GM23338 (cell line): ENCODE data around the gene DNAJC9. TPM values are rescaled to one million over a fixed set of nuclear protein-coding genes. Genes with fewer than 3 reads are reported as not detected.

Experiments used
- ATAC-seq: fragments of 200-7000 bp; cut with Tn5 transposase; 3 replicates; pipeline ENCODE4 v1.9.1; 2020
- DNase-seq: peaks from one replicate; pipeline ENCODE4 v3.0.0-alpha.2; 2015; ENCODE audit warnings: low spot score
- H2AFZ ChIP-seq: fragments of 200-600 bp; sonication (generic); 2 replicates; pipeline ENCODE4 v1.8.0; 2016; ENCODE audit warnings: antibody characterized with exemption, mild to moderate bottlenecking, moderate library complexity
- H3F3A ChIP-seq: fragments of 200-600 bp; sonication (generic); replicated peaks from 2 replicates; pipeline ENCODE4 v1.8.0; 2017; ENCODE audit warnings: antibody characterized with exemption, mixed run types, low read depth
- H3K27ac ChIP-seq: fragments of 200-600 bp; sonication (generic); 2 replicates; pipeline ENCODE4 v1.6.1; 2016; ENCODE audit warnings: low read depth
- H3K27me3 ChIP-seq: fragments of 200-600 bp; sonication (generic); 2 replicates; pipeline ENCODE4 v1.8.0; 2016; ENCODE audit warnings: mild to moderate bottlenecking, mixed run types, moderate library complexity; ENCODE audit not compliant: insufficient read depth
- H3K36me3 ChIP-seq: fragments of 200-600 bp; sonication (generic); 2 replicates; pipeline ENCODE4 v1.8.0; 2016; ENCODE audit warnings: mild to moderate bottlenecking; ENCODE audit not compliant: insufficient read depth
- H3K4me1 ChIP-seq: fragments of 200-600 bp; sonication (generic); 2 replicates; pipeline ENCODE4 v1.8.0; 2016; ENCODE audit warnings: mild to moderate bottlenecking, moderate library complexity; ENCODE audit not compliant: insufficient read depth
- H3K4me2 ChIP-seq: fragments of 200-600 bp; sonication (generic); 2 replicates; pipeline ENCODE4 v1.7.1; 2017; ENCODE audit warnings: mixed run types
- H3K4me3 ChIP-seq: fragments of 200-600 bp; sonication (generic); 2 replicates; pipeline ENCODE4 v1.6.1; 2016; ENCODE audit warnings: mixed run types
- H3K79me2 ChIP-seq: fragments of 200-600 bp; sonication (generic); replicated peaks from 2 replicates; pipeline ENCODE4 v1.8.0; 2017; ENCODE audit warnings: mild to moderate bottlenecking; ENCODE audit not compliant: insufficient read depth
- H3K9me2 ChIP-seq: fragments of 200-600 bp; sonication (generic); 2 replicates; pipeline ENCODE4 v1.8.0; 2017; ENCODE audit not compliant: insufficient read depth
- H4K20me1 ChIP-seq: fragments of 200-600 bp; sonication (generic); replicated peaks from 2 replicates; pipeline ENCODE4 v1.8.0; 2017; ENCODE audit warnings: mild to moderate bottlenecking; ENCODE audit not compliant: insufficient read depth
- H3K27ac Mint-ChIP-seq: 2 replicates; pipeline ENCODE4 v1.8.0; 2020; ENCODE audit warnings: inconsistent platforms, mild to moderate bottlenecking, moderate library complexity, mixed read lengths
- H3K27me3 Mint-ChIP-seq: 3 replicates; pipeline ENCODE4 v1.8.0; 2022; ENCODE audit warnings: low read depth, mild to moderate bottlenecking, moderate library complexity, mixed read lengths, inconsistent platforms; ENCODE audit not compliant: insufficient read depth, poor library complexity
- H3K36me3 Mint-ChIP-seq: 3 replicates; pipeline ENCODE4 v1.8.0; 2021; ENCODE audit warnings: low read depth, mild to moderate bottlenecking, inconsistent platforms, moderate library complexity, mixed read lengths
- H3K4me1 Mint-ChIP-seq: 3 replicates; pipeline ENCODE4 v1.8.0; 2020; ENCODE audit warnings: mild to moderate bottlenecking, inconsistent platforms, mixed read lengths
- H3K4me3 Mint-ChIP-seq: 3 replicates; pipeline ENCODE4 v1.8.0; 2021; ENCODE audit warnings: moderate library complexity, mild to moderate bottlenecking, inconsistent platforms, mixed read lengths
- H3K9me3 Mint-ChIP-seq: 3 replicates; pipeline ENCODE4 v1.8.0; 2020; ENCODE audit warnings: moderate library complexity, mild to moderate bottlenecking, inconsistent platforms, mixed read lengths
- CREB1 ChIP-seq: fragments of 250-450 bp; sonication (Bioruptor Pico); IDR thresholded peaks from 2 replicates; pipeline ENCODE4 v1.5.0; 2020; ENCODE audit warnings: low read depth, mild to moderate bottlenecking, moderate library complexity
- EZH2phosphoT487 ChIP-seq: fragments of 200-600 bp; sonication (generic); IDR thresholded peaks from one replicate; pipeline ENCODE4 v1.8.1; 2018; ENCODE audit warnings: antibody characterized with exemption; ENCODE audit not compliant: unreplicated experiment
- NANOG ChIP-seq: IDR thresholded peaks from 2 replicates; pipeline ENCODE4 v1.6.1; 2016; ENCODE audit warnings: antibody characterized with exemption, borderline replicate concordance
- POLR2AphosphoS5 ChIP-seq: IDR thresholded peaks from 2 replicates; pipeline ENCODE4 v1.6.1; 2016; ENCODE audit warnings: antibody characterized with exemption, low read depth
- ZNF114 ChIP-seq: fragments of 250-450 bp; sonication (Bioruptor Pico); IDR thresholded peaks from 2 replicates; pipeline ENCODE4 v1.5.0; 2020; ENCODE audit warnings: mild to moderate bottlenecking, moderate library complexity
- ZNF331 ChIP-seq: fragments of 250-450 bp; sonication (Bioruptor Pico); IDR thresholded peaks from 2 replicates; pipeline ENCODE4 v1.5.0; 2020; ENCODE audit warnings: low read depth, mild to moderate bottlenecking, moderate library complexity
- polyA plus RNA-seq: library from polyadenylated mRNA; unstranded; fragments of >200 nt; fragmentation: Nextera tagmentation; extraction: Ambion mirVana; gene quantifications from 2 replicates; pipeline ENCODE4 v1.2.1, GENCODE V29; 2016
- total RNA-seq: library from RNA; depleted of rRNA; stranded (reverse); fragments of >200 nt; shearing (Covaris generic); gene quantifications from 2 replicates; pipeline ENCODE4 v1.2.3, GENCODE V29; 2014
- TF ChIP-seq, protein P1 (sequence below): IDR thresholded peaks from one replicate; pipeline ENCODE4 v1.6.1; 2018; ENCODE audit warnings: antibody characterized with exemption; ENCODE audit not compliant: unreplicated experiment
- TF ChIP-seq, protein P2 (sequence below): IDR thresholded peaks from 2 replicates; pipeline ENCODE4 v1.6.1; 2016; ENCODE audit warnings: antibody characterized with exemption
- TF ChIP-seq, protein P3 (sequence below), 2 experiments: fragments of 200-600 bp in 1 of 2; sonication (generic) in 1 of 2; conservative IDR thresholded peaks; 2 replicates each; pipeline versions ENCODE4 v1.5.1 to v1.6.1; 2016 to 2017; ENCODE audit warnings: antibody characterized with exemption in 2 of 2, low read depth in 2 of 2, mild to moderate bottlenecking in 2 of 2, moderate library complexity in 1 of 2
- TF ChIP-seq, protein P4 (sequence below): fragments of 250-450 bp; sonication (Bioruptor Pico); IDR thresholded peaks from 2 replicates; pipeline ENCODE4 v1.5.0; 2020; ENCODE audit warnings: mild to moderate bottlenecking, moderate library complexity

DNAJC9 gene
- total and polyA plus RNA-seq, 2 experiments from 2014 or later, result 31.0 to 33.2 TPM

DNA sequence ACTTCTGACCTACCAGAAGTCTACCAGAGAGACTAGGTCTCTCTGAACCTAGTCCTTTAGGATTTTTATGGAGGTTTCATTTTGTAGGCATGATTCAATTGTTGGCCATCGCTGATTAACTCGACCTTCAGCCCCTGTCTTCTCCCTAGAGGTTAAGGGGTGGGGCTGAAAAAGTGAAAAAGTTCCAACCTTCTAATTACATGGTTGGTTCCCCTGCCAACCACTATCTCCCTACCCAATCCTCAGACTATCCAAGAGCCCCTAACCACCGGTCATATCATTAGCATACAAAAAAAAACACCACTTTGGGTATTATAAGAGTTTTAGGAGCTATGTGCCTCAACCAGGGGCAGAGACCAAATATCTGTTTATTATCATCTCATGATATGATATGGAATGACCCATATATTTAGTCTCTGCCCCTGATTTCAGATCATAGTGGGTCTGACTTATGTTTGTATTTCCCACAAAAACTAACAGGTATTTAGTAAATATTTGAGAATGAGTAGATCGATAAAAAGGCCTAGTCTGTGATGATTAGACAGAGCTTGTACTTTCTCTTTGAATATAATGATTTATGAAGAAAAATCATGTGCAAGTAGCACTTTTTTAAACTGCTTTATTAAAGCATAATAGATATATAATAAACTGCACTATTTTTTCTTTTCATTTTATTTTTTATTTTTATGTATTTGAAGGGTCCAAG lies 35.8 kb downstream of the DNAJC9 start (continued):
- TF ChIP-seq, protein P1, sequence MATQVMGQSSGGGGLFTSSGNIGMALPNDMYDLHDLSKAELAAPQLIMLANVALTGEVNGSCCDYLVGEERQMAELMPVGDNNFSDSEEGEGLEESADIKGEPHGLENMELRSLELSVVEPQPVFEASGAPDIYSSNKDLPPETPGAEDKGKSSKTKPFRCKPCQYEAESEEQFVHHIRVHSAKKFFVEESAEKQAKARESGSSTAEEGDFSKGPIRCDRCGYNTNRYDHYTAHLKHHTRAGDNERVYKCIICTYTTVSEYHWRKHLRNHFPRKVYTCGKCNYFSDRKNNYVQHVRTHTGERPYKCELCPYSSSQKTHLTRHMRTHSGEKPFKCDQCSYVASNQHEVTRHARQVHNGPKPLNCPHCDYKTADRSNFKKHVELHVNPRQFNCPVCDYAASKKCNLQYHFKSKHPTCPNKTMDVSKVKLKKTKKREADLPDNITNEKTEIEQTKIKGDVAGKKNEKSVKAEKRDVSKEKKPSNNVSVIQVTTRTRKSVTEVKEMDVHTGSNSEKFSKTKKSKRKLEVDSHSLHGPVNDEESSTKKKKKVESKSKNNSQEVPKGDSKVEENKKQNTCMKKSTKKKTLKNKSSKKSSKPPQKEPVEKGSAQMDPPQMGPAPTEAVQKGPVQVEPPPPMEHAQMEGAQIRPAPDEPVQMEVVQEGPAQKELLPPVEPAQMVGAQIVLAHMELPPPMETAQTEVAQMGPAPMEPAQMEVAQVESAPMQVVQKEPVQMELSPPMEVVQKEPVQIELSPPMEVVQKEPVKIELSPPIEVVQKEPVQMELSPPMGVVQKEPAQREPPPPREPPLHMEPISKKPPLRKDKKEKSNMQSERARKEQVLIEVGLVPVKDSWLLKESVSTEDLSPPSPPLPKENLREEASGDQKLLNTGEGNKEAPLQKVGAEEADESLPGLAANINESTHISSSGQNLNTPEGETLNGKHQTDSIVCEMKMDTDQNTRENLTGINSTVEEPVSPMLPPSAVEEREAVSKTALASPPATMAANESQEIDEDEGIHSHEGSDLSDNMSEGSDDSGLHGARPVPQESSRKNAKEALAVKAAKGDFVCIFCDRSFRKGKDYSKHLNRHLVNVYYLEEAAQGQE, result no peak
- TF ChIP-seq ZNF331 (no peak), ZNF114 (CRISPR knock-in tag) (no peak), NANOG (no peak), CREB1 (CRISPR knock-in tag) (no peak), EZH2phosphoT487 (no peak)
- TF ChIP-seq, protein P2, sequence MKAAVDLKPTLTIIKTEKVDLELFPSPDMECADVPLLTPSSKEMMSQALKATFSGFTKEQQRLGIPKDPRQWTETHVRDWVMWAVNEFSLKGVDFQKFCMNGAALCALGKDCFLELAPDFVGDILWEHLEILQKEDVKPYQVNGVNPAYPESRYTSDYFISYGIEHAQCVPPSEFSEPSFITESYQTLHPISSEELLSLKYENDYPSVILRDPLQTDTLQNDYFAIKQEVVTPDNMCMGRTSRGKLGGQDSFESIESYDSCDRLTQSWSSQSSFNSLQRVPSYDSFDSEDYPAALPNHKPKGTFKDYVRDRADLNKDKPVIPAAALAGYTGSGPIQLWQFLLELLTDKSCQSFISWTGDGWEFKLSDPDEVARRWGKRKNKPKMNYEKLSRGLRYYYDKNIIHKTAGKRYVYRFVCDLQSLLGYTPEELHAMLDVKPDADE, result no peak
- TF ChIP-seq, protein P3, sequence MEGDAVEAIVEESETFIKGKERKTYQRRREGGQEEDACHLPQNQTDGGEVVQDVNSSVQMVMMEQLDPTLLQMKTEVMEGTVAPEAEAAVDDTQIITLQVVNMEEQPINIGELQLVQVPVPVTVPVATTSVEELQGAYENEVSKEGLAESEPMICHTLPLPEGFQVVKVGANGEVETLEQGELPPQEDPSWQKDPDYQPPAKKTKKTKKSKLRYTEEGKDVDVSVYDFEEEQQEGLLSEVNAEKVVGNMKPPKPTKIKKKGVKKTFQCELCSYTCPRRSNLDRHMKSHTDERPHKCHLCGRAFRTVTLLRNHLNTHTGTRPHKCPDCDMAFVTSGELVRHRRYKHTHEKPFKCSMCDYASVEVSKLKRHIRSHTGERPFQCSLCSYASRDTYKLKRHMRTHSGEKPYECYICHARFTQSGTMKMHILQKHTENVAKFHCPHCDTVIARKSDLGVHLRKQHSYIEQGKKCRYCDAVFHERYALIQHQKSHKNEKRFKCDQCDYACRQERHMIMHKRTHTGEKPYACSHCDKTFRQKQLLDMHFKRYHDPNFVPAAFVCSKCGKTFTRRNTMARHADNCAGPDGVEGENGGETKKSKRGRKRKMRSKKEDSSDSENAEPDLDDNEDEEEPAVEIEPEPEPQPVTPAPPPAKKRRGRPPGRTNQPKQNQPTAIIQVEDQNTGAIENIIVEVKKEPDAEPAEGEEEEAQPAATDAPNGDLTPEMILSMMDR (conservative IDR thresholded peaks at IDR 0.05; ENCODE audit: low read depth in 2 of 2), result no peak

DNA sequence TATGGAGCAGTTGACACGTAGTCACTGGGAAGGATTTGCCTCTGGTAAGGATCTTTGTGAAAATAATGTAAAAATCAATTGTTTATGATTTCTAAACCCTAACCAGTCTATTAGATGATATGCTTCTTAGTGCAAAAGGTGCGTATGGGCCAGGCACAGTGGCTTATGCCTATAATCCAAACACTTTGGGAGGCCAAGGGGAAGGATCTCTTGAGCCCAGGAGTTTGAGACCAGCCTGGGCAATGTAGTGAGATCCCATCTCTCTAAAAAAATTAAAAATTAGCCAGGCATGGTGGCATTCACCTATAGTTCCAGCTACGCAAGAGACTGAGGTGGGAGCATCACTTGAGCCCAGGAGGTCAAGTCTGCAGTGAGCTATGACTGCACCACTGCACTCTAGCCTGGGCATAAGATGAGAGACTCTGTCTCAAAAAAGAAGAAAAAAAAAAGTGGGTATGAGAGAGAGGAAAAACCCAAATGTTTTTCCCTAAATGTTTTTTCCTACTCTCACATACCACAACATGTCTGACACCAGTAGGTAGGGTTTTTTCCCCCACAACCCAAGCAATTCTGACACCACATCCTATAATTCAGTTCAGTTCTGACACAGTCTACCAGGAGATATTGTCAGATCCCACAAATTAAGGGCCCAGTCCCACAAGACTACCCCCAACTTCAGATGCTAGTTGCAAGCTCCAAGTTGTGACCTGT lies 36.5 kb downstream of the DNAJC9 start:
- Histone ChIP-seq H3K36me3 (no peaks in the 10 kb centered on the region), H3K9me2 (no peaks in the 10 kb centered on the region), H3K4me2 (no peak overlapping the region), H3F3A (no peaks in the 10 kb centered on the region), H3K4me3 (no peak overlapping the region), H3K27me3 (no peaks in the 10 kb centered on the region), H2AFZ (no peak overlapping the region), H3K79me2 (no peaks in the 10 kb centered on the region), H4K20me1 (no peaks in the 10 kb centered on the region), H3K27ac (no peak overlapping the region), H3K4me1 (no peaks in the 10 kb centered on the region)
- DNase-seq (no peak), ATAC-seq (no peak)
- peaks cover 22% of the 10 kb centered on the region for H3K9me3 Mint-ChIP-seq
- no peak overlapping the region for H3K27ac Mint-ChIP-seq
- no peak overlapping the region for H3K4me3 Mint-ChIP-seq
- H3K4me1 Mint-ChIP-seq, result no peaks in the 10 kb centered on the region
- H3K27me3 Mint-ChIP-seq, result peaks cover 6% of the 10 kb centered on the region
- peaks cover 26% of the 10 kb centered on the region for H3K36me3 Mint-ChIP-seq
- TF ChIP-seq CREB1 (CRISPR knock-in tag), result no peak
- no peak for TF ChIP-seq NANOG
- TF ChIP-seq, protein P4, sequence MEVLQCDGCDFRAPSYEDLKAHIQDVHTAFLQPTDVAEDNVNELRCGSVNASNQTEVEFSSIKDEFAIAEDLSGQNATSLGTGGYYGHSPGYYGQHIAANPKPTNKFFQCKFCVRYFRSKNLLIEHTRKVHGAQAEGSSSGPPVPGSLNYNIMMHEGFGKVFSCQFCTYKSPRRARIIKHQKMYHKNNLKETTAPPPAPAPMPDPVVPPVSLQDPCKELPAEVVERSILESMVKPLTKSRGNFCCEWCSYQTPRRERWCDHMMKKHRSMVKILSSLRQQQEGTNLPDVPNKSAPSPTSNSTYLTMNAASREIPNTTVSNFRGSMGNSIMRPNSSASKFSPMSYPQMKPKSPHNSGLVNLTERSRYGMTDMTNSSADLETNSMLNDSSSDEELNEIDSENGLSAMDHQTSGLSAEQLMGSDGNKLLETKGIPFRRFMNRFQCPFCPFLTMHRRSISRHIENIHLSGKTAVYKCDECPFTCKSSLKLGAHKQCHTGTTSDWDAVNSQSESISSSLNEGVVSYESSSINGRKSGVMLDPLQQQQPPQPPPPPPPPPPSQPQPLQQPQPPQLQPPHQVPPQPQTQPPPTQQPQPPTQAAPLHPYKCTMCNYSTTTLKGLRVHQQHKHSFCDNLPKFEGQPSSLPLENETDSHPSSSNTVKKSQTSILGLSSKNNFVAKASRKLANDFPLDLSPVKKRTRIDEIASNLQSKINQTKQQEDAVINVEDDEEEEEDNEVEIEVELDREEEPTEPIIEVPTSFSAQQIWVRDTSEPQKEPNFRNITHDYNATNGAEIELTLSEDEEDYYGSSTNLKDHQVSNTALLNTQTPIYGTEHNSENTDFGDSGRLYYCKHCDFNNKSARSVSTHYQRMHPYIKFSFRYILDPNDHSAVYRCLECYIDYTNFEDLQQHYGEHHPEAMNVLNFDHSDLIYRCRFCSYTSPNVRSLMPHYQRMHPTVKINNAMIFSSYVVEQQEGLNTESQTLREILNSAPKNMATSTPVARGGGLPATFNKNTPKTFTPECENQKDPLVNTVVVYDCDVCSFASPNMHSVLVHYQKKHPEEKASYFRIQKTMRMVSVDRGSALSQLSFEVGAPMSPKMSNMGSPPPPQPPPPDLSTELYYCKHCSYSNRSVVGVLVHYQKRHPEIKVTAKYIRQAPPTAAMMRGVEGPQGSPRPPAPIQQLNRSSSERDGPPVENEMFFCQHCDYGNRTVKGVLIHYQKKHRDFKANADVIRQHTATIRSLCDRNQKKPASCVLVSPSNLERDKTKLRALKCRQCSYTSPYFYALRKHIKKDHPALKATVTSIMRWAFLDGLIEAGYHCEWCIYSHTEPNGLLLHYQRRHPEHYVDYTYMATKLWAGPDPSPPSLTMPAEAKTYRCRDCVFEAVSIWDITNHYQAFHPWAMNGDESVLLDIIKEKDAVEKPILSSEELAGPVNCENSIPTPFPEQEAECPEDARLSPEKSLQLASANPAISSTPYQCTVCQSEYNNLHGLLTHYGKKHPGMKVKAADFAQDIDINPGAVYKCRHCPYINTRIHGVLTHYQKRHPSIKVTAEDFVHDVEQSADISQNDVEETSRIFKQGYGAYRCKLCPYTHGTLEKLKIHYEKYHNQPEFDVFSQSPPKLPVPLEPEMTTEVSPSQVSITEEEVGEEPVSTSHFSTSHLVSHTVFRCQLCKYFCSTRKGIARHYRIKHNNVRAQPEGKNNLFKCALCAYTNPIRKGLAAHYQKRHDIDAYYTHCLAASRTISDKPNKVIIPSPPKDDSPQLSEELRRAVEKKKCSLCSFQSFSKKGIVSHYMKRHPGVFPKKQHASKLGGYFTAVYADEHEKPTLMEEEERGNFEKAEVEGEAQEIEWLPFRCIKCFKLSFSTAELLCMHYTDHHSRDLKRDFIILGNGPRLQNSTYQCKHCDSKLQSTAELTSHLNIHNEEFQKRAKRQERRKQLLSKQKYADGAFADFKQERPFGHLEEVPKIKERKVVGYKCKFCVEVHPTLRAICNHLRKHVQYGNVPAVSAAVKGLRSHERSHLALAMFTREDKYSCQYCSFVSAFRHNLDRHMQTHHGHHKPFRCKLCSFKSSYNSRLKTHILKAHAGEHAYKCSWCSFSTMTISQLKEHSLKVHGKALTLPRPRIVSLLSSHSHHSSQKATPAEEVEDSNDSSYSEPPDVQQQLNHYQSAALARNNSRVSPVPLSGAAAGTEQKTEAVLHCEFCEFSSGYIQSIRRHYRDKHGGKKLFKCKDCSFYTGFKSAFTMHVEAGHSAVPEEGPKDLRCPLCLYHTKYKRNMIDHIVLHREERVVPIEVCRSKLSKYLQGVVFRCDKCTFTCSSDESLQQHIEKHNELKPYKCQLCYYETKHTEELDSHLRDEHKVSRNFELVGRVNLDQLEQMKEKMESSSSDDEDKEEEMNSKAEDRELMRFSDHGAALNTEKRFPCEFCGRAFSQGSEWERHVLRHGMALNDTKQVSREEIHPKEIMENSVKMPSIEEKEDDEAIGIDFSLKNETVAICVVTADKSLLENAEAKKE (CRISPR knock-in tag), result no peak
- no peak for TF ChIP-seq EZH2phosphoT487
- no peak for TF ChIP-seq POLR2AphosphoS5
